HG02571 (cell line): ENCODE results near the gene CD8B.

Source experiments
- ATAC-seq: cut with Tn5 transposase; IDR thresholded peaks from one replicate; pipeline ENCODE4 v1.9.1; 2021; ENCODE audit warnings: mild to moderate bottlenecking, moderate library complexity; ENCODE audit not compliant: unreplicated experiment

CD8B gene

DNA sequence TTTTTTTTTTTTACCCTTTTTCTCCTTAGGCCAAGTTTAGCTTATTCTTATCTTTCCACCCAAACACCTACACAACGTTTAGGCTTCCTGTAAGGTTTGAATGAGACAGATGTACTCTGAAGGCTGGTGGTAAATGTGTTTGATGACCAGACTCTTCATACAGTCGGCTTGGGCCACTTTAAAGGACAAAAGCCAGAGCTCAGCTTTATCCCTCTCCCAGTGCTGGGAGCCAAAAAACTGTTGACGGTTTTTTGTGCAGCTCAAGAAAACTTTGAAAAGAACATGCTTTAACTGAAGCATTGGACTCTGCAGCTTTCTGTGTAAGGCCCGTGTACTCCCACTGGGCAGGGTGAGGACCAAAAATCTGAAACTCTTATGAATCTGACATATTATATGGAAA, 86.3 kb downstream of the CD8B start:
- no peak for ATAC-seq

DNA sequence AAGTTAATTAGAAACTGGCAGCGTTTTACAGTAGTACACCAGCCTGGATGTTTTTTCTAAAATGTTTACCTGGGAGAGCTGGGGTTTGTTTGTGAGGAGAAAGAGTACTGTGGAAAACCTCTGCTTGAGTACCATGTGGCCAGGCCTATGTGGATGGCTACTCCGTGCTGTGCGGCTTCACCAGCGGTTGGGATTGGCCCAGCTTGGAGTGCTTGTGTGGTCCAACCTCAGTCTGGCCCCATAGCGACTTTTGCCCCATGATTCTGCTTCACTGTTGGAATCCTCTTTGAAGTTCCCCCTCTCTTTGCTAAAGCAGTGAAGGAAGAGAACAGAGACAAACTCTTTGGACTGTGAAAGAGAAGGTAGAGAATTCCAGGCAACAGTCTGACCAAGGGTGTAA, 86.8 kb downstream of the CD8B start:
- no peak for ATAC-seq

DNA sequence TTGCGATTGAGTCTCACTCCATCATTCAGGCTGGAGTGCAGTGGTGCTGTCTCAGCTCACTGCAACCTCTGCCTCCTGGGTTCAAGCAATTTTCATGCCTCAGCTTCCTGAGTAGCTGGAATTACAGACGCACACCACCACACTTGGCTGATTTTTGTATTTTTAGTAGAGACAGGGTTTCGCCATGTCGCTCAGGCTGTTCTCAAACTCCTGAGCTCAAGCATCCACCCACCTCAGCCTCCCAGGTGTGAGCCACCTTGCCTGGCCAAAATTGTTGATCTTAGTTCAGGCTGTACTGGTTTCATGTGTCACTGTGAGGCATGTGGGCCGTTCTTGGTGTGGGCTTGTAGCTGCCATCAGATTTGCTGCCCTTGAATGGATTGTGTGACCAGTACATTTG, 89.1 kb downstream of the CD8B start:
- no peak for ATAC-seq

DNA sequence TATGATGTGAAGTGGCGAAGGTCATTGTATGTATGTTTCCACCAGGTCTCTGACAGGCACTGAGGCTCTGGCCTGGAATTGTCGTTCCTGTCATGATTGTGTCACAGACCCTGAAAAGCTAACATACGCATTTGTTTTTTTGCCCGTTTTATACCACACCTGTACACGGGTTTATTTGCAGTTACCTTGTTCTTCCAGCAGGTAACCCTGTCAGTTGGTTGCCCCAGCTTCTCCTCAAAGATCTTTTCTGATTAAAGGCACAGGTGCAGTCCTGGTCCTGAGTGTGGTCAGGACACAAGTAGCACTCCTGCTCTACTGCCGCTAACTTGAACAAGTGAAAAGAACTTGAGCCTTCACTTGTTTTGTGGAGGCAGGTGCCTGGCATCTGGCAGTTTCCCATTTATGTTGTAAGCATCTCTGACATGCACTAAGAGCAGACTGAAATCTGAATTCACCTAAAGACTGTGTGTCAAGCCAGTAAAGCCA, 90.8 kb downstream of the CD8B start:
- ATAC-seq: no peak

DNA sequence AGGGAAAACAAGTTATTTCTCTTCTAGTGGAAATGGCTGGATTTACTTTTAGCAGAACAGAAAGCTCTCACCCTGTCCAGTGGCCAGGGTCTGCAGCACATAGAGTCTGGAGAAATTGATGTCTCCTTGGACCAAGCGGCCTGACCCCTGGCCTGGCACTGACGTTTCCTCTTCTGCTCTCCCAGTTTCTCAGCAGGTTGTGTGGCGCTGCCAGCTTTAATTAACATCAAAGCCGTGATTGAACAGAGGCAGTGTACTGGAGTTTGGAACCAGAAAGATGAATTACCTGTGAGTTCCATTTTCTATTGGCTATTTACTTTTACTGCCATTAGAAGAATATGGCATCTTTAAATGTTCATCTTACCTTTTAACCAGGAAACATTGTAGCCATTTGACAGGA, 91.8 kb downstream of the CD8B start:
- ATAC-seq: no peak

DNA sequence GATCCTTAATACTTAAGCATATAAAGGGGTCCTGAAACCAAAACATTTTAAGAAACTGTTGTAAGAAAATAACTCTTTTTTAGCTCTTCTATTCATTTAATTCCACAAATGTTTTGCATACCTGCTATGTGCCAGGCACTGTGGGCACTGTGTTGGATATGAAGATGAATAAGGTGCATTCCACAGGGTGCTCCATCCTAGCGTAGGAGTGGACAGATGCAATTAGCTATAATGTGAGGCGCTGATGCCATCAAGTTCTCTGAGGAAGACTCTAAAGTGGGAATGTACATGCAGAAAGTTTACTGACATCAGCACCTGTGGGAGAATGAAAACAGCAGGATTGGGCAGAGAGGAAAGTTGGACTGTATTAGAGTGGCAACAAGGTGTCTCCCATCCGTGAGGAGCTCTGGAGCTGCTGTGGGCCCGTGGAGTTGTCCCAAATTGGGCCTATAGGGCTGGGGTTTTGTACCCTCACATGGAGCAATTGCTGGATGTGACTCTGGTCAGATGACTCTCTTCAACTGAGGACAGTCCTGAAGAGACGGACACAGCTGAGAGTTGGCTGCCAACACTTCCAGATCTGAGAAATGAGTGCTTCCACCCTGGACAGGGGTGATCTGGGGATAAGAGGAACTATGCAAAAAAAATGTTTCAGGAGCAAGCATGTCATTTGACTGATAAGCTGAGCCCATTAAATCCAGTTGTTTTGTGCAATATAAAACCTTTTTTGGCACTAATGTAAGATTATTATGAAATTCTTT, 93.3 kb downstream of the CD8B start:
- no peak for ATAC-seq
